GM12874 (cell line): ENCODE measurements around the gene PFKP.

Experiments used
- CTCF ChIP-seq: IDR thresholded peaks from 2 replicates; pipeline ENCODE4 v1.5.1; 2011; ENCODE audit warnings: low read depth, mild to moderate bottlenecking, control low read depth, low read length, moderate library complexity; ENCODE audit not compliant: insufficient read depth

Gene PFKP

GRCh38 chr10:3163879-3164278 is 96.5 kb downstream of the PFKP start:
- TF ChIP-seq CTCF, result no peak

GRCh38 chr10:3165196-3165595 is 97.8 kb downstream of the PFKP start:
- no peak for TF ChIP-seq CTCF

- no peak for TF ChIP-seq CTCF
Observed at GRCh38 chr10:3166496-3167290, 99.3 kb downstream of the PFKP start.

- TF ChIP-seq CTCF, result no peak
Observed at GRCh38 chr10:3167611-3168330, 100.4 kb downstream of the PFKP start.

GRCh38 chr10:3169271-3169670 is 101.9 kb downstream of the PFKP start:
- no peak for TF ChIP-seq CTCF

GRCh38 chr10:3169673-3170072 is 102.3 kb downstream of the PFKP start:
- TF ChIP-seq CTCF, result no peak

- no peak for TF ChIP-seq CTCF
Observed at GRCh38 chr10:3172081-3172445, 104.7 kb downstream of the PFKP start.
